HepG2 (cell line): ENCODE results near the gene AKT3. TPM values are rescaled to one million over a fixed set of nuclear protein-coding genes. Genes with fewer than 3 reads are reported as not detected.

Experiments
- ATAC-seq: fragments of 200-7000 bp; cut with Tn5 transposase; 3 replicates; pipeline ENCODE4 v1.9.1; 2020; ENCODE audit warnings: mild to moderate bottlenecking, moderate library complexity
- BruUV-seq: library from RNA; stranded (reverse); fragments of 400-500 nt; replicated peaks from 2 replicates; lab custom pipeline; 2021; lab: Mats Ljungman, UMichigan
- CTCF ChIA-PET: fragments of 300-600 bp; formaldehyde crosslinking; extraction: SDS; loops from one replicate; lab custom pipeline; 2021; ENCODE audit warnings: low total read pairs, inconsistent platforms, low intra/inter-chr PET ratio; lab: Yijun Ruan, JAX
- POLR2A ChIA-PET: fragments of 350-600 bp; sonication (Branson Sonifier 250); formaldehyde crosslinking; loops from one replicate; lab custom pipeline; 2020; ENCODE audit warnings: antibody characterized with exemption, inconsistent platforms; lab: Yijun Ruan, JAX
- DNase-seq: peaks from one replicate; pipeline ENCODE4 v3.0.0-alpha.2; 2015; ENCODE audit warnings: low spot score
- FAIRE-seq: peaks from 3 replicates; lab custom pipeline; 2011; peaks lifted over from hg19 to GRCh38; lab: Jason Lieb, UNC
- H2AFZ ChIP-seq: one replicate; pipeline ENCODE4 v1.6.1; 2011; ENCODE audit warnings: low read length, inconsistent platforms
- H3K27ac ChIP-seq: fragments of 300-600 bp; 3 replicates; pipeline ENCODE4 v1.8.0; 2011; ENCODE audit warnings: mixed run types, mild to moderate bottlenecking, mixed read lengths, low read length, inconsistent platforms; ENCODE audit not compliant: insufficient read depth; ENCODE audit errors: extremely low read length
- H3K27me3 ChIP-seq, 2 experiments: fragments of 200-600 bp in 1 of 2; 2 replicates in 1 of 2; 3 replicates in 1 of 2; pipeline versions ENCODE4 v1.6.0 to v1.8.0; 2011; ENCODE audit warnings: low read length in 2 of 2, mild to moderate bottlenecking in 2 of 2, moderate library complexity in 2 of 2, inconsistent platforms in 1 of 2; ENCODE audit not compliant: insufficient read depth in 2 of 2, control insufficient read depth in 1 of 2
- H3K36me3 ChIP-seq, 2 experiments: fragments of 200-600 bp in 1 of 2; replicated peaks in 1 of 2; 2 replicates in 1 of 2; 3 replicates in 1 of 2; pipeline versions ENCODE4 v1.5.1 to v1.8.0; 2011; ENCODE audit warnings: low read length in 2 of 2, inconsistent platforms in 1 of 2; ENCODE audit not compliant: insufficient read depth in 2 of 2, control insufficient read depth in 1 of 2
- H3K4me1 ChIP-seq: 2 replicates; pipeline ENCODE4 v1.5.1; 2012; ENCODE audit warnings: low read length, inconsistent platforms; ENCODE audit not compliant: insufficient read depth
- H3K4me2 ChIP-seq: 2 replicates; pipeline ENCODE4 v1.6.0; 2011; ENCODE audit warnings: low read depth, low read length, inconsistent platforms
- H3K4me3 ChIP-seq, 3 experiments: fragments of 200-600 bp in 1 of 3; sonication (generic), shearing (Covaris generic) in 1 of 3; replicated peaks in 1 of 3; 2 replicates each; pipeline ENCODE4 v1.5.1; 2011 to 2016; ENCODE audit warnings: low read length in 3 of 3, inconsistent platforms in 2 of 3, low read depth in 2 of 3, mild to moderate bottlenecking in 2 of 3, control low read depth in 1 of 3, mixed read lengths in 1 of 3; ENCODE audit not compliant: insufficient read depth in 1 of 3
- H3K79me2 ChIP-seq: one replicate; pipeline ENCODE4 v1.6.1; 2011; ENCODE audit warnings: low read length, inconsistent platforms; ENCODE audit not compliant: insufficient read depth
- H3K9ac ChIP-seq: 2 replicates; pipeline ENCODE4 v1.6.0; 2011; ENCODE audit warnings: mild to moderate bottlenecking, low read depth, low read length, inconsistent platforms; ENCODE audit not compliant: insufficient read depth
- H3K9me3 ChIP-seq: 2 replicates; pipeline ENCODE4 v1.5.1; 2012; ENCODE audit warnings: mild to moderate bottlenecking, low read length
- H4K20me1 ChIP-seq: 2 replicates; pipeline ENCODE4 v1.6.0; 2011; ENCODE audit warnings: inconsistent platforms, mild to moderate bottlenecking, low read length, moderate library complexity; ENCODE audit not compliant: insufficient read depth
- KLF15 ChIP-seq: sonication (generic); formaldehyde crosslinking; IDR thresholded peaks from 2 replicates; pipeline ENCODE4 v1.8.1; 2023; ENCODE audit warnings: borderline replicate concordance, mild to moderate bottlenecking, inconsistent platforms, missing genetic modification reagents, mixed read lengths
- ZNF331 ChIP-seq: sonication (generic); formaldehyde crosslinking; IDR thresholded peaks from 2 replicates; pipeline ENCODE4 v1.4.0; 2020; ENCODE audit warnings: missing genetic modification reagents
- WGBS: methylation state at CpG from one replicate; pipeline ENCODE4 v1.1.6; 2017; ENCODE audit warnings: low lambda C conversion rate; 5-methylcytosine and 5-hydroxymethylcytosine counted together
- in situ Hi-C: cut with HindIII; loops from 2 replicates; pipeline ENCODE4 v1.10.0; 2017; ENCODE audit warnings: low pct_unique_long_range_greater_than_20kb; ENCODE audit not compliant: extremely low pct_ligation_motif_present
- intact Hi-C: fragments of 100-400 bp; cut with micrococcal nuclease; formaldehyde crosslinking; loops from one replicate; pipeline ENCODE4 v1.10.0; 2022; ENCODE audit not compliant: unreplicated experiment
- polyA plus RNA-seq, 8 experiments: library from polyadenylated mRNA; depleted of rRNA in 3 of 8; stranded (reverse) in 7 of 8; unstranded in 1 of 8; fragments of >200 nt; fragmentation: Illumina TruSeq in 4 of 8; extraction: Trizol in 4 of 8; gene quantifications; 2 replicates each; pipeline versions ENCODE4 v1.2.1 to v1.2.3, GENCODE V29; 2011 to 2016; ENCODE audit warnings: low read depth in 4 of 8, missing spikeins in 1 of 8, mixed read lengths in 1 of 8; ENCODE audit not compliant: insufficient read depth in 1 of 8
- total RNA-seq, 5 experiments: library from RNA; depleted of rRNA; stranded (reverse); fragments of >200 nt; fragmentation: Illumina TruSeq; extraction: Trizol; gene quantifications; 2 replicates each; pipeline ENCODE4 v1.2.3, GENCODE V29; 2016; ENCODE audit warnings: low read depth in 1 of 5
- TF ChIP-seq, protein P1 (sequence below): sonication (generic); formaldehyde crosslinking; IDR thresholded peaks from 2 replicates; pipeline ENCODE4 v1.9.0; 2021; ENCODE audit warnings: mild to moderate bottlenecking, missing genetic modification reagents
- TF ChIP-seq, protein P2 (sequence below): sonication (generic); formaldehyde crosslinking; conservative IDR thresholded peaks from 2 replicates; pipeline ENCODE4 v1.4.0; 2020; ENCODE audit warnings: missing genetic modification reagents
- TF ChIP-seq, protein P3 (sequence below): sonication (generic); formaldehyde crosslinking; conservative IDR thresholded peaks from 2 replicates; pipeline ENCODE4 v1.4.0; 2020; ENCODE audit warnings: missing genetic modification reagents

Gene AKT3
- total and polyA plus RNA-seq, 2 of the 13 experiments (the other 11 are each of a cell fraction or from before 2014, with no cell fraction given) = 0.07 TPM

DNA sequence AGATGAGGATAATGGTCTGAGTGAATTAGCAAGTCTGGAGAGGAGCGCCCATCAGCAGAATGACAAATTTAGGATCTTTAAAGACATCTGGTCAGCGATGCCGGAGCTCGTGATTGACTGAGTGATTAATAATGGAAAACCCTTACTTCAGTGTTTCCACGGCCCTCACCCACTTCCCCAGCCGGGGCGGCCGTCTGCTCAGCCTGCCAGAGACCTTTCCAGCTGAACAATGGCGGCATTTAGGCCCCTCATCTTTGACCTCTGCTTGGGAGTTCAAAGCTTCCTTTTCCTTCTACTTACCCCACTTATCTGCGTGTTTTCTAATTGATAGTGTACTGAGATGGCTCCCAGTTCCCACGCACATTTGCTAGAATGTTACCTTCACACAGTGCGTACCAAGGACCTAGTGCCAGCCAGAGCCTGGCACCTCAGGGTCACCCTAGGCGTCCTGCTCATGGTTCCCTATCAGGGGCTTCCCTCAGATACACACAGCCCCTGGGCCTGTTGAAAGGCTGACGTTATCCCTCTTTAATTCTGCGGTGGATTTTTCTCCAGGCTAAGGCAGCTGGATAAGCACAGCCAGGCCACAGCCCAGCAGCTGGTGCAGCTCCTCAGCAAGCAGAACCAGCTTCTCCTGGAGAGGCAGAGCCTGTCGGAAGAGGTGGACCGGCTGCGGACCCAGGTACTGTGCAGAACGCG is 361.4 kb downstream of the AKT3 start:
- in situ Hi-C loops = no loop called here
- no peak overlapping the region for H3K4me3 ChIP-seq

More for the DNA sequence above, 361.4 kb downstream of the AKT3 start:
- Histone ChIP-seq H3K4me2 (no peak overlapping the region), H3K4me1 (no peaks in the 10 kb centered on the region), H3K9me3 (no peaks in the 10 kb centered on the region), H3K9ac (no peak overlapping the region), H4K20me1 (no peaks in the 10 kb centered on the region), H3K27me3 (no peaks in the 10 kb centered on the region), H3K79me2 (no peaks in the 10 kb centered on the region), H3K27ac (no peak overlapping the region), H3K36me3 (no peaks in the 10 kb centered on the region), H2AFZ (no peak overlapping the region)
- FAIRE-seq = no peak
- TF ChIP-seq, protein P1, sequence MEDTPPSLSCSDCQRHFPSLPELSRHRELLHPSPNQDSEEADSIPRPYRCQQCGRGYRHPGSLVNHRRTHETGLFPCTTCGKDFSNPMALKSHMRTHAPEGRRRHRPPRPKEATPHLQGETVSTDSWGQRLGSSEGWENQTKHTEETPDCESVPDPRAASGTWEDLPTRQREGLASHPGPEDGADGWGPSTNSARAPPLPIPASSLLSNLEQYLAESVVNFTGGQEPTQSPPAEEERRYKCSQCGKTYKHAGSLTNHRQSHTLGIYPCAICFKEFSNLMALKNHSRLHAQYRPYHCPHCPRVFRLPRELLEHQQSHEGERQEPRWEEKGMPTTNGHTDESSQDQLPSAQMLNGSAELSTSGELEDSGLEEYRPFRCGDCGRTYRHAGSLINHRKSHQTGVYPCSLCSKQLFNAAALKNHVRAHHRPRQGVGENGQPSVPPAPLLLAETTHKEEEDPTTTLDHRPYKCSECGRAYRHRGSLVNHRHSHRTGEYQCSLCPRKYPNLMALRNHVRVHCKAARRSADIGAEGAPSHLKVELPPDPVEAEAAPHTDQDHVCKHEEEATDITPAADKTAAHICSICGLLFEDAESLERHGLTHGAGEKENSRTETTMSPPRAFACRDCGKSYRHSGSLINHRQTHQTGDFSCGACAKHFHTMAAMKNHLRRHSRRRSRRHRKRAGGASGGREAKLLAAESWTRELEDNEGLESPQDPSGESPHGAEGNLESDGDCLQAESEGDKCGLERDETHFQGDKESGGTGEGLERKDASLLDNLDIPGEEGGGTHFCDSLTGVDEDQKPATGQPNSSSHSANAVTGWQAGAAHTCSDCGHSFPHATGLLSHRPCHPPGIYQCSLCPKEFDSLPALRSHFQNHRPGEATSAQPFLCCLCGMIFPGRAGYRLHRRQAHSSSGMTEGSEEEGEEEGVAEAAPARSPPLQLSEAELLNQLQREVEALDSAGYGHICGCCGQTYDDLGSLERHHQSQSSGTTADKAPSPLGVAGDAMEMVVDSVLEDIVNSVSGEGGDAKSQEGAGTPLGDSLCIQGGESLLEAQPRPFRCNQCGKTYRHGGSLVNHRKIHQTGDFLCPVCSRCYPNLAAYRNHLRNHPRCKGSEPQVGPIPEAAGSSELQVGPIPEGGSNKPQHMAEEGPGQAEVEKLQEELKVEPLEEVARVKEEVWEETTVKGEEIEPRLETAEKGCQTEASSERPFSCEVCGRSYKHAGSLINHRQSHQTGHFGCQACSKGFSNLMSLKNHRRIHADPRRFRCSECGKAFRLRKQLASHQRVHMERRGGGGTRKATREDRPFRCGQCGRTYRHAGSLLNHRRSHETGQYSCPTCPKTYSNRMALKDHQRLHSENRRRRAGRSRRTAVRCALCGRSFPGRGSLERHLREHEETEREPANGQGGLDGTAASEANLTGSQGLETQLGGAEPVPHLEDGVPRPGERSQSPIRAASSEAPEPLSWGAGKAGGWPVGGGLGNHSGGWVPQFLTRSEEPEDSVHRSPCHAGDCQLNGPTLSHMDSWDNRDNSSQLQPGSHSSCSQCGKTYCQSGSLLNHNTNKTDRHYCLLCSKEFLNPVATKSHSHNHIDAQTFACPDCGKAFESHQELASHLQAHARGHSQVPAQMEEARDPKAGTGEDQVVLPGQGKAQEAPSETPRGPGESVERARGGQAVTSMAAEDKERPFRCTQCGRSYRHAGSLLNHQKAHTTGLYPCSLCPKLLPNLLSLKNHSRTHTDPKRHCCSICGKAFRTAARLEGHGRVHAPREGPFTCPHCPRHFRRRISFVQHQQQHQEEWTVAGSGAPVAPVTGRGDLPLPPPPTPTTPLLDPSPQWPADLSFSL (CRISPR knock-in tag) = no peak
- no peak for TF ChIP-seq KLF15
- TF ChIP-seq, protein P2, sequence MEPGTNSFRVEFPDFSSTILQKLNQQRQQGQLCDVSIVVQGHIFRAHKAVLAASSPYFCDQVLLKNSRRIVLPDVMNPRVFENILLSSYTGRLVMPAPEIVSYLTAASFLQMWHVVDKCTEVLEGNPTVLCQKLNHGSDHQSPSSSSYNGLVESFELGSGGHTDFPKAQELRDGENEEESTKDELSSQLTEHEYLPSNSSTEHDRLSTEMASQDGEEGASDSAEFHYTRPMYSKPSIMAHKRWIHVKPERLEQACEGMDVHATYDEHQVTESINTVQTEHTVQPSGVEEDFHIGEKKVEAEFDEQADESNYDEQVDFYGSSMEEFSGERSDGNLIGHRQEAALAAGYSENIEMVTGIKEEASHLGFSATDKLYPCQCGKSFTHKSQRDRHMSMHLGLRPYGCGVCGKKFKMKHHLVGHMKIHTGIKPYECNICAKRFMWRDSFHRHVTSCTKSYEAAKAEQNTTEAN = no peak
- TF ChIP-seq, protein P3, sequence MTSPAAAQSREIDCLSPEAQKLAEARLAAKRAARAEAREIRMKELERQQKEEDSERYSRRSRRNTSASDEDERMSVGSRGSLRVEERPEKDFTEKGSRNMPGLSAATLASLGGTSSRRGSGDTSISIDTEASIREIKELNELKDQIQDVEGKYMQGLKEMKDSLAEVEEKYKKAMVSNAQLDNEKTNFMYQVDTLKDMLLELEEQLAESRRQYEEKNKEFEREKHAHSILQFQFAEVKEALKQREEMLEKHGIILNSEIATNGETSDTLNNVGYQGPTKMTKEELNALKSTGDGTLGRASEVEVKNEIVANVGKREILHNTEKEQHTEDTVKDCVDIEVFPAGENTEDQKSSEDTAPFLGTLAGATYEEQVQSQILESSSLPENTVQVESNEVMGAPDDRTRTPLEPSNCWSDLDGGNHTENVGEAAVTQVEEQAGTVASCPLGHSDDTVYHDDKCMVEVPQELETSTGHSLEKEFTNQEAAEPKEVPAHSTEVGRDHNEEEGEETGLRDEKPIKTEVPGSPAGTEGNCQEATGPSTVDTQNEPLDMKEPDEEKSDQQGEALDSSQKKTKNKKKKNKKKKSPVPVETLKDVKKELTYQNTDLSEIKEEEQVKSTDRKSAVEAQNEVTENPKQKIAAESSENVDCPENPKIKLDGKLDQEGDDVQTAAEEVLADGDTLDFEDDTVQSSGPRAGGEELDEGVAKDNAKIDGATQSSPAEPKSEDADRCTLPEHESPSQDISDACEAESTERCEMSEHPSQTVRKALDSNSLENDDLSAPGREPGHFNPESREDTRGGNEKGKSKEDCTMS = no peak
- no peak for TF ChIP-seq ZNF331 (CRISPR knock-in tag)
- ChIA-PET CTCF (no interaction called here), POLR2A (no interaction called here)
- DNase-seq = no peak
- no peak for ATAC-seq
- intact Hi-C loops = no loop called here
- no TSS peak for BruUV-seq
- WGBS = 85% methylated on average over 19 of the region's 20 CpGs
